ENCODE data around the gene SCYGR8.
A peak's percentile ranks its signal among the peaks of the same experiment; 100 is the strongest.

- TF ChIP-seq CTCF (IDR thresholded peaks at IDR 0.05): peak in 1 of 3 donors; percentile 7
- TF ChIP-seq POLR2A (IDR thresholded peaks at IDR 0.05): no peak
Observed at GRCh38 chr2:227766373-227766883, 20.7 kb downstream of the SCYGR8 start.
